Hepatocyte (in vitro differentiated cells): ENCODE results near the gene RNF2.

ENCODE experiments used
- CTCF ChIP-seq: fragments of 200-600 bp; sonication (generic); IDR thresholded peaks from 2 replicates; pipeline ENCODE4 v1.5.1; 2016; ENCODE audit warnings: antibody characterized with exemption, mild to moderate bottlenecking; ENCODE audit not compliant: poor library complexity
- EZH2 ChIP-seq: fragments of 200-600 bp; sonication (generic); IDR thresholded peaks from 2 replicates; pipeline ENCODE4 v1.6.1; 2016; ENCODE audit warnings: antibody characterized with exemption, mild to moderate bottlenecking, borderline replicate concordance
- EZH2phosphoT487 ChIP-seq: fragments of 200-600 bp; sonication (generic); IDR thresholded peaks from one replicate; pipeline ENCODE4 v1.6.1; 2018; ENCODE audit warnings: antibody characterized with exemption, mild to moderate bottlenecking, low read depth, moderate library complexity; ENCODE audit not compliant: unreplicated experiment, severe bottlenecking

DNA sequence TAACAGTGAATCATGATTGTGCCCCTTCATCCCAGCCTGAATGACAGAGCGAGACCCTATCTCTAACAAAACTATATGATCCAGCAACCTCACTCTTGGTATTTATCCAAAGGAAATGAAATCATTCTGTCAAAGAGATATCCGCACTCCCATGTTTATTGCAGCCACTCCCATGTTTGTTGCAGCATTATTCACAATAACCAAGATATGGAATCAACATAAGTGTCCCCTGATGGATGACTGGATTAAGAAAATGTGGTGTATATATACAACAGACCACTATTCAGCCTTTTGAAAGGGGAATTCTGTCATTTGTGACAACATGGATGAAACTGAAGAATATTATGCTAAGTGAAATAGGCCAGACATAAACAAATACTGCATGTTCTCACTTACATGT is 67.0 kb downstream of the RNF2 start:
- TF ChIP-seq CTCF: no peak
- no peak for TF ChIP-seq EZH2
- no peak for TF ChIP-seq EZH2phosphoT487
